ENCODE data around the gene KIF12. TPM values are rescaled to one million over a fixed set of nuclear protein-coding genes. Genes with fewer than 3 reads are reported as not detected.

KIF12 gene
- total RNA-seq, 2 experiments from 2014 or later: not detected

DNA sequence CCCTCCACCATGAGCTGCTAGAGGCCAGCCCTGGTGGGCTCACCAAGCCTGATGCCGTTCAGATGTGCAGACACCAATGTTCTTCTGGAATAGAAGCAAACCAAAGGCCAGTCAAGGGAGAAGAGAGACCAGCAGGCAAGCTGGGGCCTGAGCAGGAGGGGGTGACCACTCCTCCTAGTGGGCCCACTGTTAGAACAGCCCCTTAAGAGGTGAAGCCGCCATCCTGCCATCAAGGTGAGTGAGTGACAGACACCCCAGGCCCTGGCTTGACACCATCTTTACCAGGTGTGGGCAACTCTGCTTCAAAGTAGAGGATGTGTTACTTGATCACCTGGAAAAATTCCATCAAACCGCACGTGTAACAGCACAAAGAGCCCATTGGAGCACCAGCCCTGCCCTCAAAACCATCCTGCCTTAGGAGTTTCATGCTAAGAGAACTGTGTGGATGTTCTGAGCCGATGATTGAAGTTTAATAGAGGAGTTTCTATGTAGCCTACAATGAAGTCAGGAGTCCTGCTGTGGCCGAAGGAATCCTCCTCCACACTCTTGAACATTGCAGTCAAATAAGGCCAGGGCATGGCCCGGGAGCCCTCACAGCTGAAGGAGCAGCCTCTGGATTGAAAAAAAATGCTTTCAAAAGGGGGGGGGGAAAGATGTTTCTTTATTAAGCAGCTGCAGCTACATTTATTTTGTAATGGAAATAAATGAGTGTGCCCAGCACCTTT, 41.8 kb downstream of the KIF12 start:
- Mint-ChIP-seq H3K4me1 (no peaks in the 10 kb centered on the region), H3K27me3 (peaks cover 6% of the 10 kb centered on the region), H3K36me3 (ENCODE audit: low read depth) (no peaks in the 10 kb centered on the region), H3K4me3 (no peak overlapping the region), H3K27ac (no peak overlapping the region), H3K9me3 (ENCODE audit: low read depth) (no peaks in the 10 kb centered on the region)
- POLR2A ChIA-PET: interaction anchor here (0.6 kb wide), 1 partner anchor 120 kb away, joined by 4 read pairs; no protein-coding TSS in a partner anchor
- CTCF ChIA-PET: interaction anchor here (0.9 kb wide), 1 partner anchor 533 kb away, joined by 3 read pairs; no protein-coding TSS in a partner anchor
- ATAC-seq: no peak
- intact Hi-C loops (cut with DNase I, micrococcal nuclease): no loop called here
- no peak for DNase-seq

DNA sequence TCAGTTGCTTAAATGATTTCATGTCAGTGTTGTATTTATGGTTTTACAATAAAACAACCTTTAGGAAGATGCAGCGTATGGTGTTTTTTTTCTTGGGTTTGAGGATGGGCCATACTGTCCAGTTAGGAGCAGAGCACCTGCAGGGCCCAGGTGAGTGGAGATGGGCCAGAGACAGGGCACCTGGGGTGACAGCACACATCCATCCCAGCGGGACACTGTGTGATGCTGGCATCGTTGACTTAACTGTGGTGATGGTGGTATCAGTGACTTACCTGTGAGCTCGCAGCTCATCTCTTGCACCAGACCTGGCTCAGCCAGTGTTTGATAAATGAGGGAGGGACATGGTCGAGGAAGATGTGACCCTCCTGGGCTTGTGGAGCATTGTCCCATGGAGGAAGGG, 42.6 kb downstream of the KIF12 start:
- ATAC-seq: no peak
- no peaks in the 10 kb centered on the region for H3K27me3 Mint-ChIP-seq
- H3K4me3 Mint-ChIP-seq: no peak overlapping the region
- H3K4me1 Mint-ChIP-seq: no peaks in the 10 kb centered on the region
- no peak overlapping the region for H3K27ac Mint-ChIP-seq
- intact Hi-C loops (cut with DNase I, micrococcal nuclease): no loop called here
- ChIA-PET CTCF (no interaction called here), POLR2A (no interaction called here)
- H3K36me3 Mint-ChIP-seq (ENCODE audit: low read depth): no peaks in the 10 kb centered on the region
- no peak for DNase-seq
- no peaks in the 10 kb centered on the region for H3K9me3 Mint-ChIP-seq (ENCODE audit: low read depth)

DNA sequence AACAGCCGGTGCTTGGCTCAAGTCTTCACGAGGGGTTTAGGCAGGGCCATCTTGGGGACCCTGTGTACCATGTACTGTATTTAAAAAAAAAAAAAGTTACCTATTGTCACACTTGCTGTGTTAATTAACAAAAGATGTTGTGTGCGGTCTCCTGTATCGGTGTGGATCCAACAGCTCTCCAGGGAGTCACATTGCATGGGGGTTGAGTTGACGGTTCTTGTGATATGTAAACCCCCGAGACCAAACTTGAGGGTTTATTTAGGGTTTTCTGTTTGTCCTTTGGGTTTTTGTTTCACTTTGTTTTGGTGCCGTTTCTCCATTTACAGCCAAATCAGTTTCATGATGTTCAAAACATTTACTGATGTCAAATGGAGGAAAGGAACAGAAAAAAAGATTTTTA, 43.2 kb downstream of the KIF12 start:
- no peaks in the 10 kb centered on the region for H3K36me3 Mint-ChIP-seq (ENCODE audit: low read depth)
- no peak for ATAC-seq
- no peak overlapping the region for H3K4me3 Mint-ChIP-seq
- DNase-seq: no peak
- POLR2A ChIA-PET: no interaction called here
- intact Hi-C loops (cut with DNase I, micrococcal nuclease): no loop called here
- CTCF ChIA-PET: no interaction called here
- H3K27ac Mint-ChIP-seq: no peak overlapping the region
- H3K4me1 Mint-ChIP-seq: no peaks in the 10 kb centered on the region
- no peaks in the 10 kb centered on the region for H3K27me3 Mint-ChIP-seq
- H3K9me3 Mint-ChIP-seq (ENCODE audit: low read depth): no peaks in the 10 kb centered on the region

DNA sequence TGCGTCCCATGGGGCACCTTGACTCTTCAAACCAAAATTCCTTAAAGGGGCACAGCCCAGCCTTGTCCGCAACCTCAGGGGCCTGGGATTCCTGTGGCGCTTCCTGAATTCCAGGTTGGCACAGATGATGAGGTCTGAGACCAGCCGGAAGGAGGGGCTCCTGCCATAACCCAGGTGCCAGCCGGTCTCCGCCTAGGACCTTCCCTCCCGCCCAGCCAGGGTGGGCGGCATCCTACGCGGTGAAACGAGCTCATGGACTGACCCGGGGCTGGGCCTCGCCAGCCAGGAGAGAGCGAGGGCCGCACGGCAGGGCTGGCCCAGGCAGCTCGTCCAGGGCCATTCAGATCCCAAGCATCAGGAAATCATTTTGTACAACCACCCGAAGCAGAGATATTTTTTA, 44.0 kb downstream of the KIF12 start:
- ChIA-PET CTCF (no interaction called here), POLR2A (no interaction called here)
- Mint-ChIP-seq H3K9me3 (ENCODE audit: low read depth) (no peaks in the 10 kb centered on the region), H3K27ac (no peak overlapping the region), H3K4me3 (no peak overlapping the region), H3K36me3 (ENCODE audit: low read depth) (no peaks in the 10 kb centered on the region), H3K4me1 (no peaks in the 10 kb centered on the region), H3K27me3 (no peaks in the 10 kb centered on the region)
- no peak for ATAC-seq
- intact Hi-C loops (cut with DNase I, micrococcal nuclease): no loop called here
- no peak for DNase-seq

DNA sequence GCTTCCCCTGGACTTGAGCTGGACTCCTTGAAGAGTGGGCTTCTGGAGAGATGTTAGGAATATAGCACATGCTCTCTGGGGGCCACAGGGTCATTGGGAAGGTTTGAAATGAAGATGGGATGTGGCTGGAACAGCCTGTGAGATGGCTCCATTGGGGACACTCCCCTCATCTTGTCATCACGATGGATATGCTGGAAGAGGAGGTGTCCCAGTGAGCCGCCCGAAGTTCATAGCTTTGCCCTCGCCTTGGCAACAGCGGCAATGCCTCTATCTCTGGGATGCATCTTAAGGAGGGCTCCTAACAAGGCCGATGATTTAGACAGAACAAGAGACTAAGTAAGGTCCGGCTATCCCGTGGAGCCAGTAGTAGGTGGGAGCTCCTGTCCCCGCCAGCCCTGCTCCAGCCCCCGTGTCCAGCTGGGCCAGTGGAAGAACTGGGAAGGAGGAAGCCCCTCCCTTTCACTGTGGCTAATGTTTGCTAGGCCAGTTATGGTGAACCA, 44.9 kb downstream of the KIF12 start:
- Mint-ChIP-seq H3K4me3 (no peak overlapping the region), H3K27ac (no peak overlapping the region)

DNA sequence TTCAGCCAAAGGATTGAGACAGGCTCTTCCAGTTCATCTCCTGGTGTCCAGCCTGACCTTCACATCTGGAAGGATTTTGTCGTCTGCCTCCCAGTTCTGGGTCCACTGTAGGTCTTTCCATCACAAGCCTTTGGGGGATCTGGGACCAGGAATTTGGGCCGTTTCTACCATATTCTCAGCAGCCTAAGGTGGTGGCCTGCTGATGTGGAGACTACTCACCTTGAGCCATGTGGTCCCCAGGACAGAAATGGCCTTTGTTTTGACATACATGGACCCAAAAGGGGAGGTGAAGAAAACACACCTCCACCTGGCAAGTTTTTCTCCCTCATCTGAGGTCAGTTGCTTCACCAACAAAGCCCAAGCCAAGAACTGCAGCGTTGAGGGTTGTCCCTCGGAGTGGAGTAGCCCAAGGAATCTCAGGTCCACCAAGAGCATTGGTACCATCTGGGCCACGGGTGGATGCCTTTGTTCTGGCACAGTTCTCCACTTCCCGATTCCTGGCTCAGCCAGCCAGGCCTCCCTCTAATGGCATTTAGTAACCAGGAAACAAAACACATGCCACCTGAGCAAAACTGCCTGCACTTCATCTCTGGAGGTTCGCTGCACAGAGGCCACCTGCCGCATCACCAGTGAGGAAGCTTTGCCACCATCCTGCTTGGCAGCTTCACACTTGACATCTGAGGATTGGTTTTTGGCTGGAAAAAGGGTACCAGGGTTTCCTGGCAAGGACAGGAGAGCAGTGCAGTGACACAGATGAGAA, 45.7 kb downstream of the KIF12 start:
- H3K36me3 Mint-ChIP-seq (ENCODE audit: low read depth): no peaks in the 10 kb centered on the region

More for the DNA sequence above, 44.9 kb downstream of the KIF12 start:
- CTCF ChIA-PET: interaction anchor here (0.8 kb wide), 1 partner anchor 237 kb away, joined by 3 read pairs; no protein-coding TSS in a partner anchor
- DNase-seq (no peak), ATAC-seq (no peak)
- intact Hi-C loops (cut with DNase I, micrococcal nuclease): no loop called here
- H3K36me3 Mint-ChIP-seq (ENCODE audit: low read depth): no peaks in the 10 kb centered on the region
- H3K27me3 Mint-ChIP-seq: no peaks in the 10 kb centered on the region
- H3K9me3 Mint-ChIP-seq (ENCODE audit: low read depth): no peaks in the 10 kb centered on the region
- POLR2A ChIA-PET: no interaction called here
- H3K4me1 Mint-ChIP-seq: no peaks in the 10 kb centered on the region

DNA sequence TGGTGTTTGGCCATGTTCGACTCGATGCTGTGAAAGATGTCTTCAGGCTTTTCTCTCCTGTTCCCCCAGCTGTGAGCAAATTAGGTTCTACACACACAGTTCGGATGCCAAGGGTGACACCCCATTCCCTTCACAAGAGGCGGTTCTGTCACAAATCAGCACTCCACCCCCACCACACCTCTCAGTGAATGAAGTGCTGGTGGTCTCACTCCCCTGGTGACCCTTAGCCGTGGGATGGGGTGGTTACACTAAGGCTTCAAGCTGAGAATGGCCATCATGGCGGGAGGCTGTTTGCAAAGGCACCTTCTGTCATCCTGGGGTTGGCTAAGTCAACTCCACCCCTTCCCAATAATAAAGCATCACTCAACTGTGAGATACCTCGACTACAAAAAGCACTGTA, 47.4 kb downstream of the KIF12 start:
- ChIA-PET CTCF (no interaction called here), POLR2A (no interaction called here)
- Mint-ChIP-seq H3K27me3 (no peaks in the 10 kb centered on the region), H3K27ac (no peak overlapping the region), H3K4me1 (no peaks in the 10 kb centered on the region), H3K36me3 (ENCODE audit: low read depth) (no peaks in the 10 kb centered on the region), H3K4me3 (no peak overlapping the region), H3K9me3 (ENCODE audit: low read depth) (no peaks in the 10 kb centered on the region)
- DNase-seq (no peak), ATAC-seq (no peak)
- intact Hi-C loops (cut with DNase I, micrococcal nuclease): no loop called here

More for the DNA sequence above, 45.7 kb downstream of the KIF12 start:
- Mint-ChIP-seq H3K27ac (no peak overlapping the region), H3K4me1 (no peaks in the 10 kb centered on the region), H3K27me3 (no peaks in the 10 kb centered on the region), H3K9me3 (ENCODE audit: low read depth) (no peaks in the 10 kb centered on the region), H3K4me3 (no peak overlapping the region)
- no peak for ATAC-seq
- no peak for DNase-seq
- intact Hi-C loops (cut with DNase I, micrococcal nuclease): no loop called here
- ChIA-PET POLR2A (no interaction called here), CTCF (no interaction called here)

DNA sequence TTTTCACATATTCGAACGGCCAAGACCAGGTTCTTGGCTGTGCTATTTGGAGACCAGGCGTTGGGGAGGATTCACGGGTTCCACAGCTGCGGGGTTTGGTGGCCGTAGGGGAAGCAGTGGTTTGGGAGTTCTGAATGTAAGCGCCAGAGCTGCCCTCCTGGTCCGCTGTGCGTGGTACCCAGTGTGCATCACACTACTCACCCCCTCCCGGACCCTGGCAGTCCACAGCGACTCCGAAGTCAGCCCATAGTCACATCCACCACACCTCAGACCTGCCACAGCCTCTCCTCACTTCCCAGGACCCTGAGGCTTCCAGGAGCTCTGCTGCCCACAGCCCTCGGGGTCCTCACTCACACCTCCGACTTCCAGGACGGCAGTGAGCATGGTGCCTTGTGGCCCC, 47.8 kb downstream of the KIF12 start:
- POLR2A ChIA-PET: no interaction called here
- H3K4me1 Mint-ChIP-seq: no peaks in the 10 kb centered on the region
- DNase-seq (no peak), ATAC-seq (no peak)
- no peaks in the 10 kb centered on the region for H3K9me3 Mint-ChIP-seq (ENCODE audit: low read depth)
- intact Hi-C loops (cut with DNase I, micrococcal nuclease): no loop called here
- no peaks in the 10 kb centered on the region for H3K27me3 Mint-ChIP-seq
- H3K36me3 Mint-ChIP-seq (ENCODE audit: low read depth): no peaks in the 10 kb centered on the region
- CTCF ChIA-PET: no interaction called here
- H3K4me3 Mint-ChIP-seq: no peak overlapping the region
- no peak overlapping the region for H3K27ac Mint-ChIP-seq

DNA sequence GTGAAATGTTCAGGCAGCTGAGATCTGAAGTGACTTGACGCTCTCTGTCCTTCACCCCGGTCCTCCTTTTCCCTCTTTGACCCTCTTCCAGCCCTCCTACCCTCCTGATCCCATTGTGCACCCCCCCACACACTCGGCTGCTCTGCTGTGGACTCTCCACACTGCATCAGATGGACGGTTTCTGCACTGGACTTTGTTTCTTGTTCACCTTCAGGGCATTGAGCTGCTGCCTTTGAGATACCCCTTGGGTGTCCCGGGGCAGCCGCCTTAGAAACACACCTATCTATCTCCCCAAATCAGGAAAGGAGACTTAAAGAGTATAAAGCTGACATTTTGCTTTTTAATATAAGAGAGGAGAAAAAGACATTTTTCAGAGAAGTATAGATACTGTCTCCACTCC, 48.4 kb downstream of the KIF12 start:
- CTCF ChIA-PET: no interaction called here
- intact Hi-C loops (cut with DNase I, micrococcal nuclease): no loop called here
- Mint-ChIP-seq H3K4me3 (no peak overlapping the region), H3K4me1 (no peaks in the 10 kb centered on the region), H3K36me3 (ENCODE audit: low read depth) (no peaks in the 10 kb centered on the region), H3K27me3 (no peaks in the 10 kb centered on the region), H3K9me3 (ENCODE audit: low read depth) (no peaks in the 10 kb centered on the region), H3K27ac (no peak overlapping the region)
- DNase-seq: no peak
- POLR2A ChIA-PET: no interaction called here
- no peak for ATAC-seq

DNA sequence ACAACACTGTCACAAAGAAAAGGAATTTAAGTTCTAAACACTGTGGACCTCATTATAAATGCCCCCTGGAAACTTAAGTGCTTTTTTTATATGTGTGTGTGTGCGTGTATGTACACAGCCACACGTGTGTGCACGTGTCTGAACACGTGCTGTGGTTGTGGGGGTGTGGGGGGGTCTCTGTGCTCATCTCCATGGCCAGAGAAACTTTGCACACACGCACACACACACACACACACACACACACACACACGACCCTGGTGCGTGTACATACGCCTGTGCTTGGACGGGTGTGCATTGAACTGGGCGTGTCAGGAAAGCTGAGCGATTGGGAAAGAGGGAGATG, 48.9 kb downstream of the KIF12 start:
- Mint-ChIP-seq H3K4me1 (no peaks in the 10 kb centered on the region), H3K27me3 (no peaks in the 10 kb centered on the region), H3K4me3 (no peak overlapping the region), H3K9me3 (ENCODE audit: low read depth) (no peaks in the 10 kb centered on the region), H3K36me3 (ENCODE audit: low read depth) (no peaks in the 10 kb centered on the region), H3K27ac (no peak overlapping the region)
- no peak for ATAC-seq
- no peak for DNase-seq
- CTCF ChIA-PET: no interaction called here
- intact Hi-C loops (cut with DNase I, micrococcal nuclease): no loop called here
- POLR2A ChIA-PET: interaction anchor here (0.6 kb wide), 1 partner anchor 1912 kb away, joined by 4 read pairs; no protein-coding TSS in a partner anchor

DNA sequence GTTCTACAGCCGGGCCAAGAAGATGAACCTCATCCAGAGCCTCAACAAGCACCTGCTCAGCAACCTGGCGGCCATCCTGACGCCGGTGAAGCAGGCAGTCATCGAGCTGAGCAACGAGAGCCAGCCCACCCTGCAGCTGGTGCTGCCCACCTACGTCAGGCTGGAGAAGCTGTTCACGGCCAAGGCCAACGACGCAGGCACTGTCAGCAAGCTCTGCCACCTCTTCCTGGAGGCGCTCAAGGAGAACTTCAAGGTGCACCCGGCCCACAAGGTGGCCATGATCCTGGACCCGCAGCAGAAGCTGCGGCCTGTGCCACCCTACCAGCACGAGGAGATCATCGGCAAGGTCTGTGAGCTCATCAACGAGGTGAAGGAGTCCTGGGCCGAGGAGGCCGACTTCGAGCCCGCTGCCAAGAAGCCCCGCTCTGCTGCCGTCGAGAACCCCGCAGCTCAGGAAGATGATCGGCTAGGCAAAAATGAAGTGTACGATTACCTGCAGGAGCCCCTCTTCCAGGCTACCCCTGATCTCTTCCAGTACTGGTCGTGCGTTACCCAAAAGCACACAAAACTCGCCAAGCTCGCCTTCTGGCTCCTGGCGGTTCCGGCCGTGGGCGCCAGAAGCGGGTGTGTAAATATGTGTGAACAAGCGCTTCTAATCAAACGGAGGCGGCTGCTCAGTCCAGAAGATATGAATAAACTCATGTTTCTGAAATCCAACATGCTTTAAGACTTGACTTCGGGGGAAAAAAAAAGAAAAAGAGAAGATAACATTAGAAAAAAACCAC, 49.5 kb downstream of the KIF12 start:
- DNase-seq (no peak), ATAC-seq (no peak)
- no peaks in the 10 kb centered on the region for H3K9me3 Mint-ChIP-seq (ENCODE audit: low read depth)
- H3K36me3 Mint-ChIP-seq (ENCODE audit: low read depth): no peaks in the 10 kb centered on the region
- POLR2A ChIA-PET: interaction anchor here (0.6 kb wide), 1 partner anchor 1911 kb away, joined by 4 read pairs; no protein-coding TSS in a partner anchor
- CTCF ChIA-PET: no interaction called here
- intact Hi-C loops (cut with DNase I, micrococcal nuclease): no loop called here
- H3K4me3 Mint-ChIP-seq: no peak overlapping the region
- H3K27me3 Mint-ChIP-seq: no peaks in the 10 kb centered on the region
- no peak overlapping the region for H3K27ac Mint-ChIP-seq
- no peaks in the 10 kb centered on the region for H3K4me1 Mint-ChIP-seq

All from activated CD4-positive, alpha-beta T cell treated with anti-CD3 and anti-CD28 coated beads for 36 hours (primary cell).